ENCODE measurements around the gene AUH. TPM values are rescaled to one million over a fixed set of nuclear protein-coding genes. Genes with fewer than 3 reads are reported as not detected.

The AUH gene
- total RNA-seq (10 to 100 TPM; 14.1 to 20.6 (median 18.4) TPM), polyA plus RNA-seq (10 to 100 TPM in 2 of 3 donors, 1 to 10 TPM in 1; 9.9 to 11.8 (median 11.3) TPM)
- long read RNA-seq, donor 1, transcript AUH-202 (10 exons, 1,577 nt) = major isoform, 6 of 8 reads
- long read RNA-seq, donor 1, partial matches to known transcripts = 1 of 8 reads
- long read RNA-seq, donor 1, other reads (novel, unspliced or antisense) = 1 of 8 reads
- long read RNA-seq, donor 2, transcript AUH-202 (10 exons, 1,577 nt) = major isoform, 17 of 25 reads
- long read RNA-seq, donor 2, partial matches to known transcripts = 1 of 25 reads
- long read RNA-seq, donor 2, other reads (novel, unspliced or antisense) = 7 of 25 reads

GRCh38 chr9:91361291-91362050, at the start of gene AUH:
Gene AUH (minus strand): TSS chr9:91361918. CDS start chr9:91361889, 29 bp downstream.
- peaks cover 3 to 12% of the 10 kb centered on the region in 2 donors for H3K36me3 ChIP-seq (ENCODE audit: insufficient read depth in 1 of 2, low read depth in 1 of 2)
- no peaks in the 10 kb centered on the region for H3K27me3 ChIP-seq (ENCODE audit: insufficient read depth in 3 of 3, low read length in 2 of 3)
- H3K4me3 ChIP-seq = peak within 1 kb of the TSS; percentile 99
- intact Hi-C loops (cut with DNase I) = loop anchor here (5.0 to 10.0 kb wide), 3 partner anchors 61 to 267 kb away; partner anchors contain the start of gene NFIL3 (in 2 of the 2)
- 0 to 1% (median 0%) methylated on average over 54 to 82 of the region's 82 CpGs for WGBS, 3 donors
- ATAC-seq = peak; percentile 98 to 99 (median 99)
- no peak for TF ChIP-seq CTCF (IDR thresholded peaks at IDR 0.05)
- H3K4me1 ChIP-seq = peaks cover 38% of the 10 kb centered on the region
- no peaks in the 10 kb centered on the region for H3K9me3 ChIP-seq
- DNase-seq = peak; percentile 87 to 93
- H3K27ac ChIP-seq = peak within 1 kb of the TSS; percentile 98

- no peak for DNase-seq
- 65 to 74% (median 67%) methylated on average over 5 of the region's 5 CpGs for WGBS, 3 donors
- TF ChIP-seq CTCF (IDR thresholded peaks at IDR 0.05) = no peak
- Histone ChIP-seq H3K36me3 (ENCODE audit: insufficient read depth in 1 of 2, low read depth in 1 of 2) (peaks cover 3 to 34% of the 10 kb centered on the region in 2 donors), H3K4me1 (peaks cover 12% of the 10 kb centered on the region), H3K27me3 (ENCODE audit: insufficient read depth in 3 of 3, low read length in 2 of 3) (no peaks in the 10 kb centered on the region), H3K9me3 (no peaks in the 10 kb centered on the region), H3K4me3 (no peak overlapping the region), H3K27ac (no peak overlapping the region)
- intact Hi-C loops (cut with DNase I) = no loop called here
- ATAC-seq = no peak
Observed at GRCh38 chr9:91411096-91411771, 49.5 kb upstream of the AUH start.

GRCh38 chr9:91410161-91410560, 48.4 kb upstream of the AUH start:
- DNase-seq = no peak
- no peak for ATAC-seq
- 90 to 92% (median 92%) methylated on average over 12 of the region's 12 CpGs for WGBS, 3 donors
- no peak overlapping the region for H3K4me3 ChIP-seq
- intact Hi-C loops (cut with DNase I) = no loop called here
- no peaks in the 10 kb centered on the region for H3K27me3 ChIP-seq (ENCODE audit: insufficient read depth in 3 of 3, low read length in 2 of 3)
- peaks cover 9% of the 10 kb centered on the region for H3K4me1 ChIP-seq
- TF ChIP-seq CTCF (IDR thresholded peaks at IDR 0.05) = no peak
- H3K9me3 ChIP-seq = no peaks in the 10 kb centered on the region
- no peak overlapping the region for H3K27ac ChIP-seq
- H3K36me3 ChIP-seq (ENCODE audit: insufficient read depth in 1 of 2, low read depth in 1 of 2) = peaks cover 3 to 34% of the 10 kb centered on the region in 2 donors

- H3K36me3 ChIP-seq (ENCODE audit: insufficient read depth in 1 of 2, low read depth in 1 of 2) = peaks cover 3 to 34% of the 10 kb centered on the region in 2 donors
- peak overlapping the region; percentile 12 for H3K27ac ChIP-seq
- no peak for DNase-seq
- ATAC-seq = no peak
- no peaks in the 10 kb centered on the region for H3K27me3 ChIP-seq (ENCODE audit: insufficient read depth in 3 of 3, low read length in 2 of 3)
- no peak overlapping the region for H3K4me3 ChIP-seq
- WGBS, 3 donors = 96 to 99% (median 98%) methylated on average over 1 of the region's 1 CpG
- no peak for TF ChIP-seq CTCF (IDR thresholded peaks at IDR 0.05)
- H3K4me1 ChIP-seq = peaks cover 9% of the 10 kb centered on the region
- intact Hi-C loops (cut with DNase I) = no loop called here
- H3K9me3 ChIP-seq = no peaks in the 10 kb centered on the region
Observed at GRCh38 chr9:91408475-91408874, 46.8 kb upstream of the AUH start.

Data from psoas muscle (tissue), 8 donors.